ENCODE data around the gene CDCA7L. TPM values are rescaled to one million over a fixed set of nuclear protein-coding genes. Genes with fewer than 3 reads are reported as not detected.

CDCA7L gene
- total RNA-seq, result 41.9 TPM

GRCh38 chr7:21945454-21946221, at the start of gene CDCA7L:
Gene CDCA7L (minus strand): TSS chr7:21945899. CDS start chr7:21945804, 95 bp downstream.

